NT2/D1 (cell line): ENCODE data around the gene KCP.

ENCODE experiments used
- DNase-seq: peaks from one replicate; pipeline ENCODE4 v3.0.0-alpha.2; 2011; ENCODE audit warnings: low read depth, low spot score
- H3K27me3 ChIP-seq: 2 replicates; pipeline ENCODE4 v1.6.0; 2011; ENCODE audit warnings: mild to moderate bottlenecking; ENCODE audit not compliant: insufficient read length, insufficient read depth
- H3K36me3 ChIP-seq: 2 replicates; pipeline ENCODE4 v1.6.1; 2011; ENCODE audit warnings: mild to moderate bottlenecking, low read length, mixed read lengths; ENCODE audit not compliant: insufficient read depth, insufficient read length
- H3K4me1 ChIP-seq: 2 replicates; pipeline ENCODE4 v1.5.1; 2011; ENCODE audit not compliant: insufficient read depth, insufficient read length
- H3K4me3 ChIP-seq: 2 replicates; pipeline ENCODE4 v1.5.1; 2011; ENCODE audit warnings: low read depth; ENCODE audit not compliant: insufficient read length
- H3K9ac ChIP-seq: 2 replicates; pipeline ENCODE4 v1.6.0; 2011; ENCODE audit warnings: low read depth; ENCODE audit not compliant: insufficient read length
- H3K9me3 ChIP-seq: 2 replicates; pipeline ENCODE4 v1.5.1; 2011; ENCODE audit warnings: mild to moderate bottlenecking, low read length; ENCODE audit not compliant: insufficient read depth
- SUZ12 ChIP-seq: IDR thresholded peaks from 2 replicates; pipeline ENCODE4 v1.6.1; 2011; ENCODE audit not compliant: insufficient read length, insufficient read depth; ENCODE audit errors: extremely low read depth
- YY1 ChIP-seq: IDR thresholded peaks from 2 replicates; pipeline ENCODE4 v1.6.1; 2011; ENCODE audit not compliant: insufficient read length, insufficient read depth
- ZNF274 ChIP-seq: IDR thresholded peaks from 2 replicates; pipeline ENCODE4 v1.6.1; 2011; ENCODE audit warnings: mild to moderate bottlenecking, low read depth, low read length

The KCP gene

GRCh38 chr7:128894101-128894440 is 16.4 kb downstream of the KCP start:
- H3K9me3 ChIP-seq = 0 out of 2 replicates have a peak, but pooled peaks cover 1% of the 10 kb centered on the region
- H3K36me3 ChIP-seq = peaks cover 2% of the 10 kb centered on the region
- no peak for TF ChIP-seq YY1
- TF ChIP-seq ZNF274 = no peak
- no peak for TF ChIP-seq SUZ12
- H3K9ac ChIP-seq = no peak overlapping the region
- no peak for DNase-seq
- H3K4me1 ChIP-seq = no peaks in the 10 kb centered on the region
- H3K4me3 ChIP-seq = no peak overlapping the region
- H3K27me3 ChIP-seq = no peaks in the 10 kb centered on the region

- no peak for TF ChIP-seq YY1
- no peak for TF ChIP-seq SUZ12
- no peak for TF ChIP-seq ZNF274
- Histone ChIP-seq H3K9me3 (no peaks in the 10 kb centered on the region), H3K4me3 (no peak overlapping the region), H3K4me1 (peaks cover 3% of the 10 kb centered on the region), H3K36me3 (peaks cover 2% of the 10 kb centered on the region), H3K9ac (no peak overlapping the region), H3K27me3 (no peaks in the 10 kb centered on the region)
- no peak for DNase-seq
These were observed 17.0 kb downstream of the KCP start for GRCh38 chr7:128893251-128894100.

- TF ChIP-seq ZNF274 (no peak), SUZ12 (no peak), YY1 (no peak)
- Histone ChIP-seq H3K9me3 (no peaks in the 10 kb centered on the region), H3K4me1 (peaks cover 11% of the 10 kb centered on the region), H3K36me3 (peaks cover 2% of the 10 kb centered on the region), H3K9ac (no peak overlapping the region), H3K27me3 (no peaks in the 10 kb centered on the region), H3K4me3 (no peak overlapping the region)
- no peak for DNase-seq
These were observed 17.8 kb downstream of the KCP start for GRCh38 chr7:128892521-128893250.

DNA sequence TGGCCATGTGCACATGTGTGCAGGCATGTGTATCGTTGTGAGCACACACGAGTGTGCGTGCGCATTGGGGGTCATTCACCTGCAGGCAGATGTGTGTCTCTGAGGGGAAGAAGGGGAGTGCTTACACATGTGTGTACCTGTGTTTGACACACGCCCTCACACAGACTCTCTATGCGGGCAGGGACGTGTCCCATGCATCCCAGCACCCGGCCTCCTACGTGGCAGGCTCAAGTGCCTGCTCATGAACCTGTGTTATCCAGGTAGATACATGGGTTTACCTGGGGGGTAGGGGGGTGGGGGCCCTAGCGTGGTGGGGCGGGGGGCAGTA is 18.6 kb downstream of the KCP start:
- Histone ChIP-seq H3K27me3 (no peaks in the 10 kb centered on the region), H3K9ac (no peak overlapping the region), H3K4me1 (peaks cover 14% of the 10 kb centered on the region), H3K9me3 (no peaks in the 10 kb centered on the region), H3K4me3 (no peak overlapping the region), H3K36me3 (peaks cover 2% of the 10 kb centered on the region)
- TF ChIP-seq YY1 (no peak), ZNF274 (no peak), SUZ12 (no peak)
- no peak for DNase-seq

GRCh38 chr7:128891110-128891941 is 19.2 kb downstream of the KCP start:
- Histone ChIP-seq H3K9me3 (no peaks in the 10 kb centered on the region), H3K4me1 (peaks cover 14% of the 10 kb centered on the region), H3K4me3 (no peak overlapping the region), H3K27me3 (no peaks in the 10 kb centered on the region), H3K9ac (no peak overlapping the region), H3K36me3 (peaks cover 2% of the 10 kb centered on the region)
- DNase-seq = no peak
- TF ChIP-seq ZNF274 = no peak
- no peak for TF ChIP-seq SUZ12
- TF ChIP-seq YY1 = no peak

GRCh38 chr7:128890306-128891109 is 20.0 kb downstream of the KCP start:
- Histone ChIP-seq H3K9ac (no peak overlapping the region), H3K27me3 (no peaks in the 10 kb centered on the region), H3K4me3 (no peak overlapping the region), H3K36me3 (peaks cover 2% of the 10 kb centered on the region), H3K9me3 (no peaks in the 10 kb centered on the region), H3K4me1 (peaks cover 14% of the 10 kb centered on the region)
- TF ChIP-seq SUZ12 (no peak), YY1 (no peak), ZNF274 (no peak)
- no peak for DNase-seq
